K562 (cell line): ENCODE measurements around the gene SUPT7L. TPM values are rescaled to one million over a fixed set of nuclear protein-coding genes. Genes with fewer than 3 reads are reported as not detected.
A peak's percentile ranks its signal among the peaks of the same experiment; 100 is the strongest.

Experiments used
- BRD4 ChIP-seq: fragments of 200-600 bp; sonication (generic); IDR thresholded peaks from 2 replicates; pipeline ENCODE4 v1.6.1; 2017; ENCODE audit warnings: inconsistent platforms
- CAMTA2 ChIP-seq: fragments of 250-450 bp; sonication (Bioruptor Pico); conservative IDR thresholded peaks from 2 replicates; pipeline ENCODE4 v1.5.1; 2022
- CREB3 ChIP-seq: fragments of 450-650 bp; conservative IDR thresholded peaks from 2 replicates; pipeline ENCODE4 v1.6.1; 2016; ENCODE audit warnings: missing genetic modification characterization, low read depth, mild to moderate bottlenecking, missing compliant biosample characterization, moderate library complexity
- HCFC1 ChIP-seq: IDR thresholded peaks from 2 replicates; pipeline ENCODE4 v1.6.1; 2012; ENCODE audit warnings: low read depth, low read length, improper control_type of control experiment
- HMG20A ChIP-seq: fragments of 450-650 bp; formaldehyde crosslinking; conservative IDR thresholded peaks from 2 replicates; pipeline ENCODE4 v1.4.0; 2020; ENCODE audit warnings: mild to moderate bottlenecking, mixed read lengths
- HNRNPL ChIP-seq: fragments of 200-400 bp; formaldehyde crosslinking; IDR thresholded peaks from 2 replicates; pipeline ENCODE4 v1.6.1; 2017; ENCODE audit warnings: low read depth, mild to moderate bottlenecking, low read length
- KLF6 ChIP-seq: fragments of 250-450 bp; sonication (Bioruptor Pico); IDR thresholded peaks from 2 replicates; pipeline ENCODE4 v1.4.0; 2020; ENCODE audit warnings: mild to moderate bottlenecking, moderate library complexity, borderline replicate concordance
- NEUROD1 ChIP-seq: fragments of 150-350 bp; IDR thresholded peaks from 2 replicates; pipeline ENCODE4 v1.6.1; 2014; ENCODE audit warnings: borderline replicate concordance, low read length, low read depth; ENCODE audit not compliant: partially characterized antibody
- PKNOX1 ChIP-seq: fragments of 450-650 bp; IDR thresholded peaks from 2 replicates; pipeline ENCODE4 v1.6.1; 2016
- PREB ChIP-seq: sonication (generic); formaldehyde crosslinking; IDR thresholded peaks from 2 replicates; pipeline ENCODE4 v1.8.1; 2023; ENCODE audit warnings: mild to moderate bottlenecking, missing genetic modification reagents
- SIX5 ChIP-seq, 2 experiments: IDR thresholded peaks; 2 replicates each; pipeline ENCODE4 v1.6.1; 2011; ENCODE audit warnings: low read length in 2 of 2, borderline replicate concordance in 1 of 2, low read depth in 1 of 2, mild to moderate bottlenecking in 1 of 2, moderate library complexity in 1 of 2; ENCODE audit not compliant: insufficient read depth in 1 of 2
- ZNF316 ChIP-seq: fragments of 450-650 bp; IDR thresholded peaks from 2 replicates; pipeline ENCODE4 v1.6.1; 2016
- ZNF407 ChIP-seq: fragments of 450-650 bp; IDR thresholded peaks from 2 replicates; pipeline ENCODE4 v1.6.1; 2016; ENCODE audit warnings: low read depth
- ZNF511 ChIP-seq: sonication (generic); formaldehyde crosslinking; IDR thresholded peaks from 2 replicates; pipeline ENCODE4 v1.8.0; 2022; ENCODE audit warnings: mild to moderate bottlenecking, missing genetic modification reagents
- polyA plus RNA-seq, 8 experiments: library from polyadenylated mRNA; depleted of rRNA in 4 of 8; stranded (reverse) in 5 of 8; unstranded in 3 of 8; fragments of >200 nt; fragmentation: Nextera tagmentation in 2 of 8; fragmentation: Illumina TruSeq in 1 of 8; extraction: Ambion mirVana in 2 of 8; extraction: Trizol in 1 of 8; gene quantifications; 2 replicates each; pipeline versions ENCODE4 v1.2.1 to v1.2.3, GENCODE V29; 2011 to 2014; ENCODE audit warnings: inconsistent platforms in 1 of 8, missing spikeins in 1 of 8
- total RNA-seq, 7 experiments: library from RNA; depleted of rRNA in 6 of 7; stranded (reverse); fragments of >200 nt in 6 of 7; fragmentation: Illumina TruSeq in 2 of 7; extraction: Trizol in 2 of 7; gene quantifications; 2 replicates each; pipeline versions ENCODE4 v1.2.1 to v1.2.3, GENCODE V29; 2011 to 2021; ENCODE audit warnings: low replicate concordance in 1 of 7

Gene SUPT7L
- total and polyA plus RNA-seq, 9 of the 15 experiments (the other 6 are each of a cell fraction or from before 2014, with no cell fraction given), result 22.0 to 72.8 (median 40.2) TPM

GRCh38 chr2:27663285-27664153 is at the start of gene SUPT7L, which contains the start of gene SLC4A1AP (continued):
- TF ChIP-seq ZNF407, result peak; percentile 53; the same call in 1 of the 2 replicates
- peak; percentile 48 to 55; a peak in 3 of 4 replicates for TF ChIP-seq SIX5 (IDR thresholded peaks at IDR 0.05; ENCODE audit: borderline replicate concordance in 1 of 2, insufficient read depth in 1 of 2, low read depth in 1 of 2, low read length in 2 of 2)
- TF ChIP-seq HNRNPL, result no peak
- no peak for TF ChIP-seq ZNF316
- no peak for TF ChIP-seq KLF6 (CRISPR knock-in tag)
- peak; percentile 74; the same call in 1 of the 2 replicates for TF ChIP-seq CAMTA2 (CRISPR knock-in tag)
- TF ChIP-seq PKNOX1, result peak; percentile 87
- no peak; the same call in 1 of the 2 replicates for TF ChIP-seq CREB3 (tag)
- TF ChIP-seq HMG20A (CRISPR knock-in tag), result no peak
- TF ChIP-seq NEUROD1, result peak; percentile 76
- peak; percentile 91 for TF ChIP-seq BRD4
- no peak for TF ChIP-seq PREB (CRISPR knock-in tag)
- peak; percentile 88 for TF ChIP-seq ZNF511 (CRISPR knock-in tag)
- TF ChIP-seq HCFC1, result peak; percentile 76
